ENCODE results near the gene NKAIN1. TPM values are rescaled to one million over a fixed set of nuclear protein-coding genes. Genes with fewer than 3 reads are reported as not detected.

The NKAIN1 gene
- total RNA-seq, 1 experiment from 2014 or later = 1.4 TPM

GRCh38 chr1:31199236-31199790, 40.4 kb downstream of the NKAIN1 start:
- ChIA-PET CTCF (no interaction called here), POLR2A (ENCODE audit: low non-redundant PET) (no interaction called here)
- Histone ChIP-seq H3K36me3 (ENCODE audit: insufficient read depth, low read length, poor library complexity, severe bottlenecking) (no peaks in the 10 kb centered on the region), H3K27ac (ENCODE audit: low read depth, low read length, poor library complexity, severe bottlenecking) (no peak overlapping the region), H3K27me3 (replicated peaks; ENCODE audit: insufficient read depth, low read depth, low read length, poor library complexity) (no peaks in the 10 kb centered on the region), H3K4me3 (ENCODE audit: low read depth, low read length, poor library complexity, severe bottlenecking) (no peak overlapping the region), H3K9me3 (ENCODE audit: low read depth, low read length, poor library complexity, severe bottlenecking) (no peaks in the 10 kb centered on the region), H3K4me1 (ENCODE audit: insufficient read depth, low read length, poor library complexity, severe bottlenecking) (no peaks in the 10 kb centered on the region)
- DNase-seq (ENCODE audit: low spot score) = no peak
- BruUV-seq (replicated peaks) = no TSS peak
- TF ChIP-seq CTCF (conservative IDR thresholded peaks at IDR 0.05; ENCODE audit: low read depth, low read length) (no peak), EZH2 (IDR thresholded peaks at IDR 0.05; ENCODE audit: borderline replicate concordance, low read depth, low read length, poor library complexity, severe bottlenecking) (no peak)
- intact Hi-C loops (cut with micrococcal nuclease; ENCODE audit: unreplicated experiment) = no loop called here

- Histone ChIP-seq H3K36me3 (ENCODE audit: insufficient read depth, low read length, poor library complexity, severe bottlenecking) (no peaks in the 10 kb centered on the region), H3K4me1 (ENCODE audit: insufficient read depth, low read length, poor library complexity, severe bottlenecking) (no peaks in the 10 kb centered on the region), H3K27me3 (replicated peaks; ENCODE audit: insufficient read depth, low read depth, low read length, poor library complexity) (no peaks in the 10 kb centered on the region), H3K9me3 (ENCODE audit: low read depth, low read length, poor library complexity, severe bottlenecking) (no peaks in the 10 kb centered on the region), H3K27ac (ENCODE audit: low read depth, low read length, poor library complexity, severe bottlenecking) (no peak overlapping the region), H3K4me3 (ENCODE audit: low read depth, low read length, poor library complexity, severe bottlenecking) (no peak overlapping the region)
- ChIA-PET CTCF (no interaction called here), POLR2A (ENCODE audit: low non-redundant PET) (no interaction called here)
- no TSS peak for BruUV-seq (replicated peaks)
- DNase-seq (ENCODE audit: low spot score) = no peak
- TF ChIP-seq CTCF (conservative IDR thresholded peaks at IDR 0.05; ENCODE audit: low read depth, low read length) (no peak), EZH2 (IDR thresholded peaks at IDR 0.05; ENCODE audit: borderline replicate concordance, low read depth, low read length, poor library complexity, severe bottlenecking) (no peak)
- intact Hi-C loops (cut with micrococcal nuclease; ENCODE audit: unreplicated experiment) = no loop called here
Observed at GRCh38 chr1:31198600-31198999, 41.1 kb downstream of the NKAIN1 start.

DNA sequence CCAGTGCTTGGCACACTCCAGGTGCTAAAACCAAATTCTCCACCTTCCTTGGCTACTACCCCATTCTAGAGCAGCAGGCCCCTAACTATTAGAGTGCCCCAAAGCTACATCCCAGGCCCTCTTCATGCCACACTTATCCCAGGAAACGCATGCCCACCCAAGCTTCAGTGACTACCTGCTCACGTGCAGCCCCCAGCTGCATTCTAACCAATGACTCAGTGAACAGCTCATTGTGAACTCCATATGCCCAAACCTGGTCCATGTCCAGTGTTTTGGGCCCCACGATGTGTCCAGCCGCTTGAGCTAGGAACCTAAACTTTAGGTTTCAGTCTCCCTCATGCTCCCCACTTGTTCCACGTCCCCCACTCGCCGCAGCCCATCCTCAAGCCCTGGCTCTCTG, 41.5 kb downstream of the NKAIN1 start:
- Histone ChIP-seq H3K27ac (ENCODE audit: low read depth, low read length, poor library complexity, severe bottlenecking) (no peak overlapping the region), H3K4me3 (ENCODE audit: low read depth, low read length, poor library complexity, severe bottlenecking) (no peak overlapping the region), H3K36me3 (ENCODE audit: insufficient read depth, low read length, poor library complexity, severe bottlenecking) (no peaks in the 10 kb centered on the region), H3K4me1 (ENCODE audit: insufficient read depth, low read length, poor library complexity, severe bottlenecking) (no peaks in the 10 kb centered on the region), H3K27me3 (replicated peaks; ENCODE audit: insufficient read depth, low read depth, low read length, poor library complexity) (no peaks in the 10 kb centered on the region), H3K9me3 (ENCODE audit: low read depth, low read length, poor library complexity, severe bottlenecking) (no peaks in the 10 kb centered on the region)
- TF ChIP-seq EZH2 (IDR thresholded peaks at IDR 0.05; ENCODE audit: borderline replicate concordance, low read depth, low read length, poor library complexity, severe bottlenecking) (no peak), CTCF (conservative IDR thresholded peaks at IDR 0.05; ENCODE audit: low read depth, low read length) (no peak)
- POLR2A ChIA-PET (ENCODE audit: low non-redundant PET) = no interaction called here
- CTCF ChIA-PET = no interaction called here
- intact Hi-C loops (cut with micrococcal nuclease; ENCODE audit: unreplicated experiment) = no loop called here
- no TSS peak for BruUV-seq (replicated peaks)
- DNase-seq (ENCODE audit: low spot score) = no peak

Data from A673 (cell line).